Liver (tissue), 9 donors: ENCODE data around the gene LRRC7. TPM values are rescaled to one million over a fixed set of nuclear protein-coding genes. Genes with fewer than 3 reads are reported as not detected.

ENCODE experiments used
- DNase-seq: peaks from one replicate; pipeline ENCODE4 v3.0.0-alpha.2; 2017; ENCODE audit warnings: low spot score
- H3K27ac ChIP-seq, 2 donors: one replicate each; pipeline ENCODE4 v1.7.0; 2013; ENCODE audit warnings: inconsistent platforms in 2 of 2, low read length in 2 of 2, control low read depth in 1 of 2, low read depth in 1 of 2, mild to moderate bottlenecking in 1 of 2
- H3K27me3 ChIP-seq, 4 donors: one replicate each; pipeline versions ENCODE4 v1.6.1 to v1.7.0; 2013; ENCODE audit warnings: low read length in 3 of 4, inconsistent platforms in 1 of 4, mild to moderate bottlenecking in 1 of 4, moderate library complexity in 1 of 4; ENCODE audit not compliant: control insufficient read depth in 4 of 4, insufficient read depth in 4 of 4
- H3K36me3 ChIP-seq, 4 donors: one replicate each; pipeline versions ENCODE4 v1.6.1 to v1.7.0; 2013; ENCODE audit warnings: low read length in 3 of 4, mild to moderate bottlenecking in 3 of 4, low read depth in 1 of 4, moderate library complexity in 1 of 4; ENCODE audit not compliant: control insufficient read depth in 4 of 4, insufficient read depth in 3 of 4
- H3K4me1 ChIP-seq, 4 donors: one replicate each; pipeline versions ENCODE4 v1.6.1 to v1.7.0; 2013; ENCODE audit warnings: low read length in 3 of 4, mild to moderate bottlenecking in 3 of 4, moderate library complexity in 1 of 4; ENCODE audit not compliant: control insufficient read depth in 4 of 4, insufficient read depth in 4 of 4
- H3K4me3 ChIP-seq, 3 donors: one replicate each; pipeline versions ENCODE4 v1.6.1 to v1.7.0; 2013; ENCODE audit warnings: low read length in 3 of 3, control low read depth in 1 of 3, low read depth in 1 of 3, mild to moderate bottlenecking in 1 of 3
- H3K9ac ChIP-seq, 2 donors: one replicate each; pipeline ENCODE4 v1.7.0; 2013; ENCODE audit warnings: low read length in 2 of 2, mild to moderate bottlenecking in 2 of 2, moderate library complexity in 2 of 2, control low read depth in 1 of 2, low read depth in 1 of 2
- H3K9me3 ChIP-seq, 4 donors: one replicate each; pipeline versions ENCODE4 v1.6.1 to v1.7.0; 2013; ENCODE audit warnings: low read length in 3 of 4; ENCODE audit not compliant: control insufficient read depth in 4 of 4
- ATF3 ChIP-seq: IDR thresholded peaks from 2 replicates; pipeline ENCODE4 v1.6.1; 2016; ENCODE audit warnings: antibody characterized with exemption
- EGR1 ChIP-seq, 2 donors: IDR thresholded peaks; 2 replicates each; pipeline ENCODE4 v1.6.1; 2016 to 2018; ENCODE audit warnings: antibody characterized with exemption in 2 of 2, low read depth in 2 of 2
- FOXA1 ChIP-seq: IDR thresholded peaks from 2 replicates; pipeline ENCODE4 v1.6.1; 2016; ENCODE audit warnings: antibody characterized with exemption
- FOXA2 ChIP-seq: IDR thresholded peaks from 2 replicates; pipeline ENCODE4 v1.6.1; 2016; ENCODE audit warnings: antibody characterized with exemption
- GABPA ChIP-seq, 2 donors: IDR thresholded peaks in 1 of 2; conservative IDR thresholded peaks in 1 of 2; 2 replicates each; pipeline ENCODE4 v1.6.1; 2016; ENCODE audit warnings: antibody characterized with exemption in 2 of 2, mild to moderate bottlenecking in 1 of 2, moderate library complexity in 1 of 2
- HNF4A ChIP-seq, 2 donors: conservative IDR thresholded peaks; 2 replicates each; pipeline ENCODE4 v1.6.1; 2016; ENCODE audit warnings: antibody characterized with exemption in 2 of 2, mild to moderate bottlenecking in 2 of 2
- HNF4G ChIP-seq: IDR thresholded peaks from 2 replicates; pipeline ENCODE4 v1.6.1; 2016; ENCODE audit warnings: antibody characterized with exemption
- JUND ChIP-seq, 2 donors: IDR thresholded peaks; 2 replicates each; pipeline ENCODE4 v1.6.1; 2016; ENCODE audit warnings: antibody characterized with exemption in 2 of 2
- MAX ChIP-seq: IDR thresholded peaks from 2 replicates; pipeline ENCODE4 v1.6.1; 2016; ENCODE audit warnings: antibody characterized with exemption
- RAD21 ChIP-seq, 2 donors: IDR thresholded peaks; 2 replicates each; pipeline ENCODE4 v1.6.1; 2016; ENCODE audit warnings: antibody characterized with exemption in 2 of 2, mild to moderate bottlenecking in 2 of 2
- RXRA ChIP-seq, 2 donors: IDR thresholded peaks; 2 replicates each; pipeline ENCODE4 v1.6.1; 2017 to 2018; ENCODE audit warnings: antibody characterized with exemption in 2 of 2, mild to moderate bottlenecking in 1 of 2
- SP1 ChIP-seq: IDR thresholded peaks from 2 replicates; pipeline ENCODE4 v1.6.1; 2018; ENCODE audit warnings: antibody characterized with exemption, mild to moderate bottlenecking
- TAF1 ChIP-seq: conservative IDR thresholded peaks from 2 replicates; pipeline ENCODE4 v1.6.1; 2016; ENCODE audit warnings: antibody characterized with exemption, mild to moderate bottlenecking
- YY1 ChIP-seq: IDR thresholded peaks from 2 replicates; pipeline ENCODE4 v1.6.1; 2016; ENCODE audit warnings: antibody characterized with exemption, mild to moderate bottlenecking
- WGBS: extraction: QIAGEN DNeasy Blood & Tissue Kit; methylation state at CpG from one replicate; pipeline ENCODE4 v1.1.7; 2013; 5-methylcytosine and 5-hydroxymethylcytosine counted together
- polyA plus RNA-seq, 2 donors: library from polyadenylated mRNA; stranded (reverse) in 1 of 2; unstranded in 1 of 2; fragments of 200-250 nt in 1 of 2; fragments of >200 nt in 1 of 2; fragmentation: Nextera tagmentation in 1 of 2; extraction: Ambion mirVana in 1 of 2; gene quantifications; one replicate each; pipeline versions ENCODE4 v1.2.1 to v1.2.3, GENCODE V29; 2013 to 2015
- total RNA-seq, 2 donors: library from RNA; depleted of rRNA; stranded (reverse); fragments of >200 nt; gene quantifications; one replicate each; pipeline ENCODE4 v1.2.3, GENCODE V29; 2014
- TF ChIP-seq, protein P1 (sequence below): IDR thresholded peaks from 2 replicates; pipeline ENCODE4 v1.6.1; 2016; ENCODE audit warnings: antibody characterized with exemption
- TF ChIP-seq, protein P2 (sequence below): fragments of 150-350 bp; IDR thresholded peaks from 2 replicates; pipeline ENCODE4 v1.5.1; 2017; ENCODE audit warnings: improper control_type of control experiment, low read depth, low read length; ENCODE audit not compliant: missing input control
- TF ChIP-seq, protein P3 (sequence below): IDR thresholded peaks from 2 replicates; pipeline ENCODE4 v1.6.1; 2016; ENCODE audit warnings: antibody characterized with exemption, mild to moderate bottlenecking
- donor health status: healthy.
- donor health status: healthy.
- donor health status: healthy.
- donor health status: healthy.
- donor health status: healthy.

LRRC7 gene
- total and polyA plus RNA-seq, 4 donors = 0.08 to 1.1 (median 0.67) TPM

DNA sequence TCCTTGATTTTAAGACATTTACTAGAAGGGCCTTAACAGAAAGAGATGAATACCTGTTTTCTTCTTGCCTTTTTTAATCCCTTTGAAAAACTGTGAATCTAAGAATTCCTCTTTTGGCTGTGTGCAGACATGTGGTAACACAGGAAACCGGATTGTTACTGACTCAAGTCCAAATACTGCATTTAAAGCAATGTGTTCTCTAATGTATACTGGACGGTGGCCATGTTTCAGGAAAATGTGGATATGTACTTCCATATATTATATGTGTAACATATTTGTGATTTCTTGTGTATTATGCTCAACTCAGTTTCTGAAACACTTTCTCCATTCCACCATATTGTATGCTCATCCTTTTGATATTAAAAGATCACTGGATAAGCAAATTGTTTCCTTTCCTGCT, 185.1 kb downstream of the LRRC7 start:
- 73% methylated on average over 2 of the region's 2 CpGs for WGBS
- no peak overlapping the region for H3K9ac ChIP-seq
- no peaks in the 10 kb centered on the region for H3K4me1 ChIP-seq
- no peaks in the 10 kb centered on the region for H3K36me3 ChIP-seq
- no peaks in the 10 kb centered on the region for H3K27me3 ChIP-seq
- H3K9me3 ChIP-seq = no peaks in the 10 kb centered on the region
- H3K27ac ChIP-seq = no peak overlapping the region
- TF ChIP-seq TAF1 (no peak), YY1 (no peak), RAD21 (IDR thresholded peaks at IDR 0.05) (no peak), SP1 (no peak), FOXA2 (no peak), HNF4G (no peak), EGR1 (IDR thresholded peaks at IDR 0.05; ENCODE audit: low read depth in 2 of 2) (no peak), ATF3 (no peak), GABPA (IDR thresholded peaks at IDR 0.05 in 1 of 2, conservative IDR thresholded peaks at IDR 0.05 in 1 of 2) (no peak), FOXA1 (no peak), MAX (no peak), RXRA (IDR thresholded peaks at IDR 0.05) (no peak), HNF4A (conservative IDR thresholded peaks at IDR 0.05) (no peak), JUND (IDR thresholded peaks at IDR 0.05) (no peak)
- TF ChIP-seq, protein P1, sequence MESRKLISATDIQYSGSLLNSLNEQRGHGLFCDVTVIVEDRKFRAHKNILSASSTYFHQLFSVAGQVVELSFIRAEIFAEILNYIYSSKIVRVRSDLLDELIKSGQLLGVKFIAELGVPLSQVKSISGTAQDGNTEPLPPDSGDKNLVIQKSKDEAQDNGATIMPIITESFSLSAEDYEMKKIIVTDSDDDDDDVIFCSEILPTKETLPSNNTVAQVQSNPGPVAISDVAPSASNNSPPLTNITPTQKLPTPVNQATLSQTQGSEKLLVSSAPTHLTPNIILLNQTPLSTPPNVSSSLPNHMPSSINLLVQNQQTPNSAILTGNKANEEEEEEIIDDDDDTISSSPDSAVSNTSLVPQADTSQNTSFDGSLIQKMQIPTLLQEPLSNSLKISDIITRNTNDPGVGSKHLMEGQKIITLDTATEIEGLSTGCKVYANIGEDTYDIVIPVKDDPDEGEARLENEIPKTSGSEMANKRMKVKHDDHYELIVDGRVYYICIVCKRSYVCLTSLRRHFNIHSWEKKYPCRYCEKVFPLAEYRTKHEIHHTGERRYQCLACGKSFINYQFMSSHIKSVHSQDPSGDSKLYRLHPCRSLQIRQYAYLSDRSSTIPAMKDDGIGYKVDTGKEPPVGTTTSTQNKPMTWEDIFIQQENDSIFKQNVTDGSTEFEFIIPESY = no peak
- TF ChIP-seq, protein P2, sequence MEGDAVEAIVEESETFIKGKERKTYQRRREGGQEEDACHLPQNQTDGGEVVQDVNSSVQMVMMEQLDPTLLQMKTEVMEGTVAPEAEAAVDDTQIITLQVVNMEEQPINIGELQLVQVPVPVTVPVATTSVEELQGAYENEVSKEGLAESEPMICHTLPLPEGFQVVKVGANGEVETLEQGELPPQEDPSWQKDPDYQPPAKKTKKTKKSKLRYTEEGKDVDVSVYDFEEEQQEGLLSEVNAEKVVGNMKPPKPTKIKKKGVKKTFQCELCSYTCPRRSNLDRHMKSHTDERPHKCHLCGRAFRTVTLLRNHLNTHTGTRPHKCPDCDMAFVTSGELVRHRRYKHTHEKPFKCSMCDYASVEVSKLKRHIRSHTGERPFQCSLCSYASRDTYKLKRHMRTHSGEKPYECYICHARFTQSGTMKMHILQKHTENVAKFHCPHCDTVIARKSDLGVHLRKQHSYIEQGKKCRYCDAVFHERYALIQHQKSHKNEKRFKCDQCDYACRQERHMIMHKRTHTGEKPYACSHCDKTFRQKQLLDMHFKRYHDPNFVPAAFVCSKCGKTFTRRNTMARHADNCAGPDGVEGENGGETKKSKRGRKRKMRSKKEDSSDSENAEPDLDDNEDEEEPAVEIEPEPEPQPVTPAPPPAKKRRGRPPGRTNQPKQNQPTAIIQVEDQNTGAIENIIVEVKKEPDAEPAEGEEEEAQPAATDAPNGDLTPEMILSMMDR = no peak
- TF ChIP-seq, protein P3, sequence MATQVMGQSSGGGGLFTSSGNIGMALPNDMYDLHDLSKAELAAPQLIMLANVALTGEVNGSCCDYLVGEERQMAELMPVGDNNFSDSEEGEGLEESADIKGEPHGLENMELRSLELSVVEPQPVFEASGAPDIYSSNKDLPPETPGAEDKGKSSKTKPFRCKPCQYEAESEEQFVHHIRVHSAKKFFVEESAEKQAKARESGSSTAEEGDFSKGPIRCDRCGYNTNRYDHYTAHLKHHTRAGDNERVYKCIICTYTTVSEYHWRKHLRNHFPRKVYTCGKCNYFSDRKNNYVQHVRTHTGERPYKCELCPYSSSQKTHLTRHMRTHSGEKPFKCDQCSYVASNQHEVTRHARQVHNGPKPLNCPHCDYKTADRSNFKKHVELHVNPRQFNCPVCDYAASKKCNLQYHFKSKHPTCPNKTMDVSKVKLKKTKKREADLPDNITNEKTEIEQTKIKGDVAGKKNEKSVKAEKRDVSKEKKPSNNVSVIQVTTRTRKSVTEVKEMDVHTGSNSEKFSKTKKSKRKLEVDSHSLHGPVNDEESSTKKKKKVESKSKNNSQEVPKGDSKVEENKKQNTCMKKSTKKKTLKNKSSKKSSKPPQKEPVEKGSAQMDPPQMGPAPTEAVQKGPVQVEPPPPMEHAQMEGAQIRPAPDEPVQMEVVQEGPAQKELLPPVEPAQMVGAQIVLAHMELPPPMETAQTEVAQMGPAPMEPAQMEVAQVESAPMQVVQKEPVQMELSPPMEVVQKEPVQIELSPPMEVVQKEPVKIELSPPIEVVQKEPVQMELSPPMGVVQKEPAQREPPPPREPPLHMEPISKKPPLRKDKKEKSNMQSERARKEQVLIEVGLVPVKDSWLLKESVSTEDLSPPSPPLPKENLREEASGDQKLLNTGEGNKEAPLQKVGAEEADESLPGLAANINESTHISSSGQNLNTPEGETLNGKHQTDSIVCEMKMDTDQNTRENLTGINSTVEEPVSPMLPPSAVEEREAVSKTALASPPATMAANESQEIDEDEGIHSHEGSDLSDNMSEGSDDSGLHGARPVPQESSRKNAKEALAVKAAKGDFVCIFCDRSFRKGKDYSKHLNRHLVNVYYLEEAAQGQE = no peak
- H3K4me3 ChIP-seq = no peak overlapping the region
- no peak for DNase-seq

GRCh38 chr1:69754521-69754920, 186.8 kb downstream of the LRRC7 start:
- H3K9ac ChIP-seq = no peak overlapping the region
- TF ChIP-seq FOXA1 (no peak), FOXA2 (no peak), ATF3 (no peak), GABPA (IDR thresholded peaks at IDR 0.05 in 1 of 2, conservative IDR thresholded peaks at IDR 0.05 in 1 of 2) (no peak), RXRA (IDR thresholded peaks at IDR 0.05) (no peak)
- no peaks in the 10 kb centered on the region for H3K4me1 ChIP-seq
- 82% methylated on average over 3 of the region's 3 CpGs for WGBS
- no peaks in the 10 kb centered on the region for H3K27me3 ChIP-seq
- no peaks in the 10 kb centered on the region for H3K9me3 ChIP-seq
- no peak overlapping the region for H3K27ac ChIP-seq
- no peaks in the 10 kb centered on the region for H3K36me3 ChIP-seq
- DNase-seq = no peak
- H3K4me3 ChIP-seq = no peak overlapping the region
